K562 (cell line): ENCODE data around the gene MGP.

Experiments used
- BMI1 ChIP-seq: fragments of 150-350 bp; IDR thresholded peaks from 2 replicates; pipeline ENCODE4 v1.6.1; 2014; ENCODE audit warnings: low read length
- CHD1 ChIP-seq: fragments of 200-600 bp; sonication (generic); IDR thresholded peaks from one replicate; pipeline ENCODE4 v1.6.1; 2012; ENCODE audit warnings: mild to moderate bottlenecking, moderate library complexity, low read length, inconsistent platforms
- CTCF ChIP-seq, 3 experiments: IDR thresholded peaks in 2 of 3; conservative IDR thresholded peaks in 1 of 3; 2 replicates each; pipeline ENCODE4 v1.5.1; 2011 to 2012; ENCODE audit warnings: low read length in 3 of 3, mild to moderate bottlenecking in 3 of 3, control low read depth in 2 of 3, improper control_type of control experiment in 1 of 3, inconsistent platforms in 1 of 3, low read depth in 1 of 3, mixed read lengths in 1 of 3, moderate library complexity in 1 of 3; ENCODE audit not compliant: insufficient read depth in 2 of 3
- JUN ChIP-seq, 2 experiments: sonication (generic) in 1 of 2; formaldehyde crosslinking in 1 of 2; IDR thresholded peaks; 2 replicates each; pipeline versions ENCODE4 v1.6.1 to v1.8.0; 2012 to 2022; ENCODE audit warnings: borderline replicate concordance in 2 of 2, mild to moderate bottlenecking in 2 of 2, improper control_type of control experiment in 1 of 2, low read depth in 1 of 2, low read length in 1 of 2, missing genetic modification reagents in 1 of 2
- SMARCE1 ChIP-seq: fragments of 450-650 bp; IDR thresholded peaks from 2 replicates; pipeline ENCODE4 v1.7.1; 2016; ENCODE audit warnings: mild to moderate bottlenecking
- TAF1 ChIP-seq: IDR thresholded peaks from 2 replicates; pipeline ENCODE4 v1.6.1; 2011; ENCODE audit warnings: mild to moderate bottlenecking, low read length, moderate library complexity; ENCODE audit not compliant: insufficient read depth, control insufficient read depth, severe bottlenecking; ENCODE audit errors: extremely low read depth
- TEAD1 ChIP-seq, 2 experiments: fragments of 450-650 bp in 1 of 2; sonication (generic) in 1 of 2; formaldehyde crosslinking; IDR thresholded peaks; 2 replicates each; pipeline versions ENCODE4 v1.4.0 to v1.8.0; 2020 to 2022; ENCODE audit warnings: mild to moderate bottlenecking in 2 of 2, missing genetic modification reagents in 1 of 2
- ZNF224 ChIP-seq: sonication (generic); formaldehyde crosslinking; IDR thresholded peaks from 2 replicates; pipeline ENCODE4 v1.8.0; 2022; ENCODE audit warnings: mild to moderate bottlenecking, missing genetic modification reagents
- ZNF324 ChIP-seq: fragments of 250-450 bp; sonication (Bioruptor Pico); IDR thresholded peaks from 2 replicates; pipeline ENCODE4 v1.4.0; 2020; ENCODE audit warnings: mild to moderate bottlenecking
- TF ChIP-seq, protein P1 (sequence below): IDR thresholded peaks from 2 replicates; pipeline ENCODE4 v1.6.1; 2011; ENCODE audit warnings: borderline replicate concordance, low read depth, mild to moderate bottlenecking, moderate library complexity, low read length; ENCODE audit not compliant: insufficient read depth, poor library complexity, severe bottlenecking

GRCh38 chr12:14871247-14871646 is 14.4 kb downstream of the MGP start:
- no peak for TF ChIP-seq CTCF (IDR thresholded peaks at IDR 0.05 in 2 of 3, conservative IDR thresholded peaks at IDR 0.05 in 1 of 3; ENCODE audit: insufficient read depth in 2 of 3, low read depth in 1 of 3, low read length in 3 of 3)
- TF ChIP-seq SMARCE1: no peak
- TF ChIP-seq TAF1: no peak
- TF ChIP-seq ZNF324: no peak
- no peak for TF ChIP-seq CHD1
- TF ChIP-seq JUN (IDR thresholded peaks at IDR 0.05; ENCODE audit: borderline replicate concordance, low read depth, low read length): no peak
- TF ChIP-seq JUN (CRISPR knock-in tag; IDR thresholded peaks at IDR 0.05; ENCODE audit: borderline replicate concordance): no peak
- no peak for TF ChIP-seq TEAD1 (CRISPR knock-in tag; IDR thresholded peaks at IDR 0.05)
- no peak for TF ChIP-seq ZNF224 (CRISPR knock-in tag)
- no peak for TF ChIP-seq BMI1
- TF ChIP-seq, protein P1, sequence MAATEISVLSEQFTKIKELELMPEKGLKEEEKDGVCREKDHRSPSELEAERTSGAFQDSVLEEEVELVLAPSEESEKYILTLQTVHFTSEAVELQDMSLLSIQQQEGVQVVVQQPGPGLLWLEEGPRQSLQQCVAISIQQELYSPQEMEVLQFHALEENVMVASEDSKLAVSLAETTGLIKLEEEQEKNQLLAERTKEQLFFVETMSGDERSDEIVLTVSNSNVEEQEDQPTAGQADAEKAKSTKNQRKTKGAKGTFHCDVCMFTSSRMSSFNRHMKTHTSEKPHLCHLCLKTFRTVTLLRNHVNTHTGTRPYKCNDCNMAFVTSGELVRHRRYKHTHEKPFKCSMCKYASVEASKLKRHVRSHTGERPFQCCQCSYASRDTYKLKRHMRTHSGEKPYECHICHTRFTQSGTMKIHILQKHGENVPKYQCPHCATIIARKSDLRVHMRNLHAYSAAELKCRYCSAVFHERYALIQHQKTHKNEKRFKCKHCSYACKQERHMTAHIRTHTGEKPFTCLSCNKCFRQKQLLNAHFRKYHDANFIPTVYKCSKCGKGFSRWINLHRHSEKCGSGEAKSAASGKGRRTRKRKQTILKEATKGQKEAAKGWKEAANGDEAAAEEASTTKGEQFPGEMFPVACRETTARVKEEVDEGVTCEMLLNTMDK: no peak
